Neuronal stem cell (in vitro differentiated cells): ENCODE data around the gene PYY.

Experiments
- DNase-seq: peaks from one replicate; pipeline ENCODE4 v3.0.0-alpha.2; 2013; ENCODE audit warnings: low spot score
- H2AFZ ChIP-seq: one replicate; pipeline ENCODE4 v1.6.1; 2013; ENCODE audit warnings: mild to moderate bottlenecking, low read length, inconsistent platforms
- H2AK5ac ChIP-seq: 2 replicates; pipeline ENCODE4 v1.6.1; 2013; ENCODE audit warnings: low read depth, mild to moderate bottlenecking, inconsistent platforms, low read length, moderate library complexity, mixed read lengths
- H2BK120ac ChIP-seq: 2 replicates; pipeline ENCODE4 v1.6.1; 2013; ENCODE audit warnings: low read depth, mild to moderate bottlenecking, inconsistent platforms, low read length, moderate library complexity, mixed read lengths
- H2BK12ac ChIP-seq: one replicate; pipeline ENCODE4 v1.6.1; 2013; ENCODE audit warnings: low read length, inconsistent platforms
- H2BK15ac ChIP-seq: 2 replicates; pipeline ENCODE4 v1.6.1; 2013; ENCODE audit warnings: mild to moderate bottlenecking, low read length, inconsistent platforms, mixed read lengths
- H2BK5ac ChIP-seq: one replicate; pipeline ENCODE4 v1.6.1; 2013; ENCODE audit warnings: inconsistent platforms, mild to moderate bottlenecking, low read length, moderate library complexity
- H3K14ac ChIP-seq: one replicate; pipeline ENCODE4 v1.6.1; 2013; ENCODE audit warnings: low read length, inconsistent platforms
- H3K18ac ChIP-seq: 2 replicates; pipeline ENCODE4 v1.6.1; 2013; ENCODE audit warnings: low read length, inconsistent platforms
- H3K23ac ChIP-seq: 2 replicates; pipeline ENCODE4 v1.6.1; 2013; ENCODE audit warnings: low read depth, mild to moderate bottlenecking, mixed read lengths, low read length, inconsistent platforms; ENCODE audit not compliant: poor library complexity
- H3K27ac ChIP-seq: replicated peaks from 3 replicates; pipeline ENCODE4 v1.5.1; 2013; ENCODE audit warnings: low read length, inconsistent platforms
- H3K27me3 ChIP-seq, 3 experiments: 2 replicates each; pipeline ENCODE4 v1.6.1; 2013; ENCODE audit warnings: low read length in 3 of 3, mild to moderate bottlenecking in 2 of 3, inconsistent platforms in 1 of 3, low read depth in 1 of 3, mixed read lengths in 1 of 3, moderate library complexity in 1 of 3; ENCODE audit not compliant: control insufficient read depth in 3 of 3, insufficient read depth in 3 of 3
- H3K36me3 ChIP-seq, 2 donors: replicated peaks in 1 of 2; 2 replicates each; pipeline ENCODE4 v1.6.1; 2013; ENCODE audit warnings: low read length in 2 of 2; ENCODE audit not compliant: control insufficient read depth in 2 of 2, insufficient read depth in 2 of 2
- H3K4ac ChIP-seq: 2 replicates; pipeline ENCODE4 v1.6.1; 2013; ENCODE audit warnings: inconsistent platforms, mild to moderate bottlenecking, low read length, moderate library complexity
- H3K4me1 ChIP-seq, 2 donors: 1 replicate in 1 of 2; 2 replicates in 1 of 2; pipeline ENCODE4 v1.6.1; 2013; ENCODE audit warnings: low read length in 2 of 2, low read depth in 1 of 2; ENCODE audit not compliant: control insufficient read depth in 2 of 2, insufficient read depth in 1 of 2
- H3K4me2 ChIP-seq: one replicate; pipeline ENCODE4 v1.6.1; 2013; ENCODE audit warnings: mild to moderate bottlenecking, low read length, inconsistent platforms; ENCODE audit not compliant: insufficient read depth, poor library complexity, severe bottlenecking
- H3K4me3 ChIP-seq, 2 donors: 2 replicates each; pipeline ENCODE4 v1.5.1; 2013; ENCODE audit warnings: low read length in 2 of 2, mild to moderate bottlenecking in 2 of 2, inconsistent platforms in 1 of 2, moderate library complexity in 1 of 2
- H3K79me1 ChIP-seq: one replicate; pipeline ENCODE4 v1.6.1; 2013; ENCODE audit warnings: low read depth, mild to moderate bottlenecking, inconsistent platforms, low read length, moderate library complexity
- H3K9ac ChIP-seq: one replicate; pipeline ENCODE4 v1.6.1; 2013; ENCODE audit warnings: mild to moderate bottlenecking, low read depth, low read length, inconsistent platforms; ENCODE audit not compliant: poor library complexity
- H3K9me3 ChIP-seq, 2 donors: replicated peaks in 1 of 2; 2 replicates each; pipeline versions ENCODE3 to v1.6.1; 2013; ENCODE audit warnings: low read length in 2 of 2, mild to moderate bottlenecking in 2 of 2, inconsistent platforms in 1 of 2, low read depth in 1 of 2, mixed read lengths in 1 of 2, moderate library complexity in 1 of 2; ENCODE audit not compliant: control insufficient read depth in 2 of 2, insufficient read depth in 1 of 2
- H4K8ac ChIP-seq: one replicate; pipeline ENCODE4 v1.6.1; 2013; ENCODE audit warnings: low read depth, mild to moderate bottlenecking, inconsistent platforms, low read length, moderate library complexity
- H4K91ac ChIP-seq: one replicate; pipeline ENCODE4 v1.6.1; 2013; ENCODE audit warnings: low read length, low read depth, mild to moderate bottlenecking, inconsistent platforms; ENCODE audit not compliant: poor library complexity
- WGBS, 2 donors: extraction: QIAGEN DNeasy Blood & Tissue Kit; methylation state at CpG; one replicate each; pipeline ENCODE4 v1.1.7; 2013; ENCODE audit warnings: missing lambda C conversion rate in 2 of 2, mixed read lengths in 1 of 2; ENCODE audit not compliant: insufficient read length in 2 of 2, insufficient replicate concordance in 1 of 2; ENCODE audit errors: extremely low coverage in 2 of 2; 5-methylcytosine and 5-hydroxymethylcytosine counted together

PYY gene

DNA sequence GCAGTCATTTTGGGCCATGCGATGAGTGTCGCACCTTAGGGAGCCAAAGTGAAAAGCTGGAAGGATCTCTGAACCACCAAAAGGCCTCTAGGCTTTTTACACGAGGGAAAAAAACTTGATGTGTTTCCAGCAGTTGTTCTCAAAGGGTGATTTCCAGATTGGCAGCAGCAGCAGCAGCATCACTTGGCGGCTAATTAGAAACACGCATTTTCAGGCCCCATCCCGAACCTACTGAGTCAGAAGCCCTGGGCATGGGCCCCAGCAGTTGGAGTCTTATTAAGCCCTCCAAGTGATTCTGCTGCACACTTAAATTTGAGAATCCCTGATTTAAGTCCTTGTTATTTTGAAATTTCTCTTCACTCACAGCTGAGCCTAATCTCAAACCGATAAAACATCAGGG is 25.3 kb upstream of the PYY start:
- no peaks in the 10 kb centered on the region for H3K79me1 ChIP-seq
- no peak overlapping the region for H4K91ac ChIP-seq
- H2AK5ac ChIP-seq = no peak overlapping the region
- no peaks in the 10 kb centered on the region for H3K36me3 ChIP-seq
- no peak overlapping the region for H3K4ac ChIP-seq
- H3K4me1 ChIP-seq = peaks cover 4% of the 10 kb centered on the region in 2 donors
- no peak overlapping the region for H2BK15ac ChIP-seq
- WGBS, 2 donors = no CpG with 5 or more reads among the region's 7 CpGs
- no peak overlapping the region for H2BK120ac ChIP-seq
- H3K4me3 ChIP-seq = no peak overlapping the region
- no peak overlapping the region for H3K27ac ChIP-seq
- no peak overlapping the region for H3K9ac ChIP-seq
- H2BK12ac ChIP-seq = no peak overlapping the region
- no peak overlapping the region for H4K8ac ChIP-seq
- H2BK5ac ChIP-seq = no peak overlapping the region
- peaks cover 2 to 62% (median 18%) of the 10 kb centered on the region in 3 experiments for H3K27me3 ChIP-seq
- no peak overlapping the region for H3K4me2 ChIP-seq
- no peak overlapping the region for H3K14ac ChIP-seq
- no peak overlapping the region for H3K18ac ChIP-seq
- no peak overlapping the region for H3K23ac ChIP-seq
- no peak for DNase-seq
- H2AFZ ChIP-seq = no peak overlapping the region
- H3K9me3 ChIP-seq = no peaks in the 10 kb centered on the region

DNA sequence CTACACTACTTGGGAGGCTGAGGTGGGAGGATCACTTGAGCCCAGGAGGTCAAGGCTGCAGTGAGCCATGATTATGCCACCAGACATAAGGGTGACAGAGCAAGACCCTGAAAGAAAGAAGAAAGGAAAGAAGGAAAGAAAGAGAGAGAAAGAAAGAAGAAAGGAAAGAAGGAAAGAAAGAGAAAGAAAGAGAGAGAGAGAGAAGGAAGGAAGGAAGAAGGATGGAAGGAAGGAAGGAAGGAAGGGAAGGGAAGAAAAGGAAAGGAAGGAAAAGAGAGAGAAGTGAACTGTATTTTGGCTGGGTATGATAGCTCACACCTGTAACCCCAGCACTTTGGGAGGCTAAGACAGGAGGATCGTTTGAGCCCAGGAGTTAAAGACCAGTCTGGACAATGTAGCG is 24.3 kb upstream of the PYY start:
- H3K9me3 ChIP-seq = no peaks in the 10 kb centered on the region
- H3K4me3 ChIP-seq = no peak overlapping the region
- H2BK120ac ChIP-seq = no peak overlapping the region
- no peak overlapping the region for H4K91ac ChIP-seq
- H3K27ac ChIP-seq = no peak overlapping the region
- H2AK5ac ChIP-seq = no peak overlapping the region
- no peak overlapping the region for H2BK15ac ChIP-seq
- H3K23ac ChIP-seq = no peak overlapping the region
- H2BK12ac ChIP-seq = no peak overlapping the region
- DNase-seq = no peak
- peaks cover 0 to 54% (median 10%) of the 10 kb centered on the region in 3 experiments for H3K27me3 ChIP-seq
- H4K8ac ChIP-seq = no peak overlapping the region
- H2BK5ac ChIP-seq = no peak overlapping the region
- no peak overlapping the region for H3K4me2 ChIP-seq
- peaks cover 3% of the 10 kb centered on the region in 2 donors for H3K4me1 ChIP-seq
- H3K14ac ChIP-seq = no peak overlapping the region
- no peaks in the 10 kb centered on the region for H3K79me1 ChIP-seq
- no peak overlapping the region for H2AFZ ChIP-seq
- WGBS, 2 donors = no CpG with 5 or more reads among the region's 2 CpGs
- no peak overlapping the region for H3K18ac ChIP-seq
- H3K4ac ChIP-seq = no peak overlapping the region
- no peak overlapping the region for H3K9ac ChIP-seq
- no peaks in the 10 kb centered on the region for H3K36me3 ChIP-seq

DNA sequence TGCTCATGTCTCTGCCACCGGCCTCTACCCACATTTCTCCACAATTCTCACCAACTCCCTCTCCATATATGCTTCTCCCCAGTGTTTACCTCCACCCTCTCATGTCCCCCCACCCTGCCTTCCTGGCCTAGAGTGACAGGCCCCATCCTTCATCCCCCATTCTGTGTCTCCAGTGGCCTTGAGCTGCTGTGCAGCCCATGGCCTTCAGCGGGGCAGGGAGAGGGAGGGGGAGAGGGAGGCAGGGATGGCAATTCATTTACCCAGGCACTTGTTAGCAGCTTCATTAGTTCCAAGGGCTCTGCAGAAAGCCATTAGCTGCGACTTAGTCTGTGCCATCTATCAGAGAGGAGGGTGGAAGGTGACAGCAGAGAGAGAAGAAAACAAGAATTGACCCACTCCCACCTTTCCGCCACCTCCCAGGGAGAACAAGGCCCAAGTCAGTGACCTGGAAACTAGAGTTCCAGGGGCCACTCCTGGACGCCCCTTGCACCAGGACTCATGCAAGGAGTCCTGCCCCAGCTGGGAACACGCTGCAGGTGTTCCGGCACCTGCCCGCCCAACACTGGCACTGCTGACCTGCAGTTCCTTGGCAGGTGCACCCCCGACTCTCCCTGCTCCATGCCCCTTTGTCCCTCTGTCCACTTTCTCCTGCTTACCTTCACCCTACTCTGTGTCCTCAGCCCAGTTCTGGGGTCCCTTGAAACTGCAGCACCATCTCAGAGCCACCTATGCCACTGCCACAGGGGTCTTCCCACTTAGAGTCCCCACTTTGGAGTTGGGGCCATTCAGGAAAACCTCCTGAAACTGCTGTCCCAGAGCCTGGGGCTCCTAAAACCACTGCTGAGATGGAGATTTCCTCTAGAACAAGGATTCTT is 23.5 kb upstream of the PYY start:
- Histone ChIP-seq H3K23ac (no peak overlapping the region), H3K9me3 (no peaks in the 10 kb centered on the region), H3K18ac (no peak overlapping the region), H3K9ac (no peak overlapping the region), H2BK120ac (no peak overlapping the region), H2BK12ac (no peak overlapping the region), H4K8ac (no peak overlapping the region), H2BK5ac (no peak overlapping the region), H3K27me3 (peaks cover 0 to 45% (median 3%) of the 10 kb centered on the region in 3 experiments), H3K4me2 (no peak overlapping the region), H3K14ac (no peak overlapping the region), H3K4me3 (no peak overlapping the region), H4K91ac (no peak overlapping the region), H2AFZ (no peak overlapping the region), H3K27ac (no peak overlapping the region), H2AK5ac (no peak overlapping the region), H3K36me3 (no peaks in the 10 kb centered on the region), H3K79me1 (no peaks in the 10 kb centered on the region), H3K4me1 (peaks cover 3% of the 10 kb centered on the region in 2 donors), H3K4ac (no peak overlapping the region), H2BK15ac (no peak overlapping the region)
- WGBS, 2 donors = 100% methylated on average over 1 of the region's 9 CpGs; no CpG with 5 or more reads in 1 of the 2 donors
- DNase-seq = no peak

DNA sequence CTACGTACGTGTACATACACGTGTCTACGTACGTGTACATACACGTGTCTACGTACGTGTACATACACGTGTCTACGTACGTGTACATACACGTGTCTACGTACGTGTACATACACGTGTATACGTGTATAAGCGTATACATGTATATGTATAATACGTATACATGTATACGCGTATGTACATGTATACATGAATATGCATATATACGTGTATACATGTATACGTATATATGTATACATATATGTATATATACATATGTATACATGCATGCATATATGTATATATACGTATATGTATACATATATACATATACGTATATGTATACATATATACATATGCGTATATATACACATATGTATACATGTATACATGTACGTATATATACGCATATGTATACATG is 22.2 kb upstream of the PYY start:
- no peaks in the 10 kb centered on the region for H3K9me3 ChIP-seq
- no peak overlapping the region for H4K8ac ChIP-seq
- no peak for DNase-seq
- H2BK12ac ChIP-seq = no peak overlapping the region
- no peak overlapping the region for H4K91ac ChIP-seq
- H3K18ac ChIP-seq = no peak overlapping the region
- H3K23ac ChIP-seq = no peak overlapping the region
- H3K4me1 ChIP-seq = peaks cover 3% of the 10 kb centered on the region in 2 donors
- H3K4ac ChIP-seq = no peak overlapping the region
- no peak overlapping the region for H3K27ac ChIP-seq
- H2BK15ac ChIP-seq = no peak overlapping the region
- H3K4me3 ChIP-seq = no peak overlapping the region
- no peak overlapping the region for H2BK5ac ChIP-seq
- no peak overlapping the region for H3K4me2 ChIP-seq
- H2AFZ ChIP-seq = no peak overlapping the region
- H3K14ac ChIP-seq = no peak overlapping the region
- H3K79me1 ChIP-seq = no peaks in the 10 kb centered on the region
- no peak overlapping the region for H2BK120ac ChIP-seq
- H2AK5ac ChIP-seq = no peak overlapping the region
- WGBS, 2 donors = no CpG with 5 or more reads among the region's 27 CpGs
- peaks cover 0 to 36% (median 0%) of the 10 kb centered on the region in 3 experiments for H3K27me3 ChIP-seq
- H3K36me3 ChIP-seq = no peaks in the 10 kb centered on the region
- H3K9ac ChIP-seq = no peak overlapping the region
